GM19043 (cell line): ENCODE results near the gene ZP3.
A peak's percentile ranks its signal among the peaks of the same experiment; 100 is the strongest.
"Not testable (repeated sequence)": the region's sequence is repeated elsewhere in the genome, so short reads cannot be mapped to it uniquely, and the experiment has no call there.

Experiments used
- ATAC-seq: cut with Tn5 transposase; IDR thresholded peaks from one replicate; pipeline ENCODE4 v1.9.1; 2021; ENCODE audit warnings: low read depth; ENCODE audit not compliant: unreplicated experiment

Gene ZP3

DNA sequence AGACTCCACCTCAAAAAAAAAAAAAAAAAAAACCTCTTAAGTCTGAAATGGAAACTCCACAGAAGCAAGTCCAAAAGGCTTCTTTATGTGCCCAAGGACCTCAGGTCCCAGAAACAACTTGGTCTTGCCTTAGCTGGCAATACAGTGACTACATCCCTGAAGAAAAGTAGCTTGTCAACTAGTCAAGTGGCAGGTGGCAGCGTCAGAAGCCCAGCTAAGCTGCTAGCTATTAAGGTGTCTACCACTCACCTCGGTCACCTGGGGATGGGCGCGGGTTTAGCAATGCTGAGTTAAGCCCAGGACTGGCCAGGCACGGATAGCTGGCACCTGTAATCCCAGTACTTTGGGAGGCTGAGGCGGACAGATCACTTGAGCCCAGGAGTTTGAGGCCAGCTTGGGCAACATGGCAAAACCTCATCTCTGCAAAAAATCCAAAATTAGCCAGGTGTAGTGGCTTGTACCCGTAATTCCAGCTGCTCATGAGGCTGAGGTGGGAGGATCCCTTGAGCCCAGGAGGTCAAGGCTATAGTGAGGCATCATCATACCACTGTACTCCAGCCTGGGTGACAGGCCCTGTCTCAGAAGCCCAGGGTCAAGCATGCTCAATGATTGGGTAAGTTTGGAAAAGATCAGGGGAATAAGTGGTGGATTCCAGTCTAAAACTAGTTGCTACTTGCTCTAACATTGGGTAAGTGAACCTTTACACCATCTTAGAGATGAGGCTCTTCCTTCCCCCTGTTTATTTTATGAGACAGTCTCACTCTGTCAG lies 14.6 kb downstream of the ZP3 start:
- not testable (repeated sequence) for ATAC-seq

DNA sequence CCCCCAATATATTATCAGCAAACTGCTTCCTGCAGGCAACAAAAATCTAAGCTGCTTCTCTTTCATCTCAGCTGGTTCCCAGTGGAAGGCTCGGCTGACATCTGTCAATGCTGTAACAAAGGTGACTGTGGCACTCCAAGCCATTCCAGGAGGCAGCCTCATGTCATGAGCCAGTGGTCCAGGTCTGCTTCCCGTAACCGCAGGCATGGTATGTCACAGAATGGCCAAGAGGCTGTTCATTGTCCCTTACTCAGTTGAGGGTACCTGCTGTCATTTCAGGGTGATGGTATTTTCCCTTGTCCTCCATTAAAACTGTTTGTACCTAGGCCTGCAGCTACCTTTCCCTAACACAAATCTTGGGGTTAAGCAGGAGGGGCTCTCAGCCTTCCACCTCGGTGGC lies 15.7 kb downstream of the ZP3 start:
- ATAC-seq = not testable (repeated sequence)

DNA sequence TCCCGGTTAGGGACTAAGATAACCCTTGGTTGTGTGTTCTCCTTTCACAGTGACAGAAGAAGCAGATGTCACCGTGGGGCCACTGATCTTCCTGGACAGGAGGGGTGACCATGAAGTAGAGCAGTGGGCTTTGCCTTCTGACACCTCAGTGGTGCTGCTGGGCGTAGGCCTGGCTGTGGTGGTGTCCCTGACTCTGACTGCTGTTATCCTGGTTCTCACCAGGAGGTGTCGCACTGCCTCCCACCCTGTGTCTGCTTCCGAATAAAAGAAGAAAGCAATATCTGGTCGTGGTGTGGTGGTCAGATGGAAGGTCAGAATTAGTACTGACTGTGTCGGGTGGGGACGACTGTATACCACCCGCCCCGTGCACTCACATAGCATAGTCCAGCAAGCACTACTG lies 17.0 kb downstream of the ZP3 start:
- peak; percentile 45 for ATAC-seq

DNA sequence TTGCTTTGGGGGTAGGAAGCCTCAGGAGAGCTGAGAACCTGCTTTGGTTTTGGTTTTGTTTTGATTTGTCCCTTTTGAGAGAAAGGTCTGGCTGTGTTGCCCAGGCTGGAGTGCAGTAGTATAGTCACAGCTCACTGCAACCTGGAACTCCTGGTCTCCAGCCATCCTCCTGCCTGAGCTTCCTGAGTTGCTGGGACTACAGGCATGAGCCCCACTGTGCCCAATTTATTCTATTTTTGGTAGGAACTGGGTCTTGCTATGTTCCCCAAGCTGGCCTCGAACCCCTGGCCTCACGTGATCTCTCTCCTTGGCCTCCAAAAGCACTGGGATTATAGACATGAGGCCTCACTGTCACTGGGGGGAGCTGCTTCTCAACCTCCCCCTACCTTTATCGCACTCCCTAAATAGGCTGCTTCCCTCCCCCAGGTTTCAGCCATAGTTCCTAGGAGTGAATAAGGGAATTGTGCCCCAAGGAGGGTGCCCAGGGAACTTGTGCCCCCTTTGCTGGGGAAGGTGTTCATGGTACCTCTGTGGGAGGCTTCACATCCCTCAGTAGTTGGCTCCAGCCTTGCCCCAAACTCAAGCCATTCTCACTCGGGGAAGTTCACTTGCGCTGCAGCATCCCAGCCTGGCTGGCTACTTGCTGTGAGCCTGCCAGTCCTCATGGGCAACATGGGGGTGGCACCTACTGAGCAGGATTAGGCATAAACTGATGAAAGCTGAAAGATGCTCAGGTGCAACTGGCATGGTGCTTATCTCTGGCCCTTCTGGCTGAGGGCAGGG lies 18.1 kb downstream of the ZP3 start:
- ATAC-seq = not testable (repeated sequence)

DNA sequence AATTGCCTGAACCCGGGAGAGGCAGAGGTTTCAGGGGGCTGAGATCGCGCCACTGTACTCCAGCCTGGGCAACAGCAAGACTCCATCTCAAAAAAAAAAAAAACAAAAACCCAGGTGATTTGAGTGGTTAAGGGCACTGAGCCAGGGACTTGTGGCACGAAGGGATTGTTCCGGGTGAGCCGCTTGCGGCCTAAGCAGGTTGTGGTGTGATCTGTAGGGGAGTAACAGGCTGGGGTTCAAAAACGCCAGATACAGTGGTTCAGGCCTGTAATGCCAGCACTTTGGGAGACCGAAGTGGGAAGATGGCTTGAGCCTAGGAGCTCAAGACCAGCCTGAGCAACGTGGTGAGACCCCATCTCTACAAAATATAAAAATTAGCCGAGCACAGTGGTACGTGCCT lies 19.1 kb downstream of the ZP3 start:
- not testable (repeated sequence) for ATAC-seq

DNA sequence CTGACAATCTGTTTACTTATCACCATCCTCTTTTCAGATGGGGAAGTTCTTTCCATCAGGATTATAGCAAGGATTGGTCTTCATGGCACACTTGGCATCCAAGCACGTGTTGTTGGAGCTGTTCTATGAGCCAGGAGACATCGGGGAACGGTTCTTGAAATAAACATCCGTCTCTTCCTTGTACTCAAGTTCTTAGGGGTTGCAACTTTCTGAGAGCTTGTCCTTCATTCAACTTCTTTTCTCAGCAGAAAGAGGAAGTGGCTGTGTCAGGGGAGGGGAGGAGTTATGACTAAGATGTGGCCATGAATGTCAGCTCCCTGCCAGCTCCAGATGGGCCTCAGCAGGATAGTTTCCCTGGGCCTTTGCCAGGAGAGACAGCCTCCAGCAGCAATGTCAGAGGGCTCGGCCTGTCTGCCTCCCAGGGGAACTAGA lies 20.8 kb downstream of the ZP3 start:
- peak; percentile 81 for ATAC-seq

DNA sequence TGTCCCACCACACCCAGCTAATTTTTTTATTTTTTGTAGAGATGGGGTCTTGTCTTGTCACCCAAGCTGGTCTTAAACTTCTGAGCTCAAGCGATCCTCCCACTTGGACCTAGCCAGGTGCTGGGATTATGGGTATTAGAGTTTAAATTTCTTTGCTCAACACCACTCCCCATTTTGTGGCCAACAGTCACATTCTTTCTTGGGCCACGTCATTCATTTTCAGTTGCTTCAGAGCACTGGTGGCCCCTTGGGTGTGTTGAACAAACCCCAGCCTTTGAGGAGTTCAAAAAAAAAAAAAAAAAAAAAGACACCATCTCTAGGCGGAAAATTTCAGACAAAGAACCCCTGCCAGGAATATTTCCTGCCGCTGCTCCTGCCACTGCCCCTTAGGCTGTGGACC lies 32.3 kb downstream of the ZP3 start:
- ATAC-seq = not testable (repeated sequence)

DNA sequence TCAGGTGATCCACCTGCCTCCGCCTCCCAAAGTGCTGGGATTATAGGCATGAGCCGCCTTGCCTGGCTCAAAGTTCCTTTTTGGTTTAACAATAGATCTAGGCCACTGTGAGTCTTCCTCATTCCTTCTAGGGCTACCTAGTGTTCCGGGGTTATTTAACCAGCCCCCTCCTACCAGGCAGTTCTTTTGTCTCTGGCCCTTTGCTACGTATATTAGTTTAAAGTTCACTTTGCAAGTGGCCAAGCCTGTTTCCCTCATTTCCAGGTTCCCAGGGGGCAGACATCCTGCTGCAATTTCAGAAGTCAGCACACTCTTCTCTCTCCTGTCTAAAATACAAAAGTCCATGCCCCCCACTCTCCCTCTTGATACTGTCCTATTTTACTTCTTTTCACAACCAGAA lies 33.8 kb downstream of the ZP3 start:
- ATAC-seq = not testable (repeated sequence)

DNA sequence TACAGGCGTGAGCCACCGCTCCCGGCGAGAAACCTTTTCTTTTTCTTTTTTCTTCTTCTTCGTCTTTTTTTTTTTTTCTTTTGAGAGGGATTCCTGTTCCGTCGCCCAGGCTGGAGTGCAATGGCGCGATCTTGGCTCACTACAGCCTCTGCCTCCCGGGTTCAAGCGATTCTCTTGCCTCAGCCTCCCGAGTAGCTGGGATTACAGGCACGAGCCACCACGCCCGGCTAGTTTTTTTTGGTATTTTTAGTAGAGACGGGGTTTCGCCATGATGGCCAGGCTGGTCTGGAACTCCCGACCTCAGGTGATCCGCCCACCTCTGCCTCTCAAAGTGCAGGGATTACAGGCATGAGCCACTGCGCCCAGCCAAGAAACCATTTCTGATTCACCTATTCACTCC lies 36.0 kb downstream of the ZP3 start:
- ATAC-seq = not testable (repeated sequence)

DNA sequence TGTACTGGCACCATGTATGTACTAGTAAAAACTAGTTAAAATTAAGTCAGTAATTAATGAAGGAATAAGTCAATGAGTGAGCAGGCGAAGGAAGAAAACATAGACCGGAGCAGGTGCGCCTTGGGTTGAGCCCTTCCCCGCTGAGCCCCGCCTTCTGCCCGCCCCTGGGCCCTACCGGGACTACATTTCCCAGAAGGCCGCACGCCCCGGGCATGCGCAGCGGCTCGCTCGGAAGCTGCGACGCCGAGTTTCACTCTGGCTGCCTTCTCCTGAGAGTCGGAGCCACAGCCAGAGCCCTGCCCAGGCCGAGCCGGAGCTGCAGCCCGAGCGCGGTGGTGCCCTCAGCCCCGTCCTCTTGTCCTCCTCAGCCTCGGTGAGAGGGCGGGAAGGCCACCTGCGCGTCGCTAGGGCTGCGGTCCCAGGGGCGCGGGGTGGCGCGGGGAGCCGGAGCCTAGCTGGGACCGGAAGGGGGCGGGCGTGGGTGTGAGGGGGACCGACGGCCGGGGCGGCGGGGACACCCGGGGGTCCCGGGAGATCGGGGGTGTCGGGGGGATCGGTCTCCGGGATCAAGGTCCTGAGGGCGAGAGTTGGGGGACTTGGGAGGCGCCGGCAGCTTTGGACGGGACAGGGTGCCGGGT lies 36.8 kb downstream of the ZP3 start, which contains the start of gene DTX2:
TSS of gene DTX2 (plus strand) at position 246 of the 638 bp plus-strand sequence. CDS start 18,801 bp downstream, outside the sequence.
- ATAC-seq = peak; percentile 98

DNA sequence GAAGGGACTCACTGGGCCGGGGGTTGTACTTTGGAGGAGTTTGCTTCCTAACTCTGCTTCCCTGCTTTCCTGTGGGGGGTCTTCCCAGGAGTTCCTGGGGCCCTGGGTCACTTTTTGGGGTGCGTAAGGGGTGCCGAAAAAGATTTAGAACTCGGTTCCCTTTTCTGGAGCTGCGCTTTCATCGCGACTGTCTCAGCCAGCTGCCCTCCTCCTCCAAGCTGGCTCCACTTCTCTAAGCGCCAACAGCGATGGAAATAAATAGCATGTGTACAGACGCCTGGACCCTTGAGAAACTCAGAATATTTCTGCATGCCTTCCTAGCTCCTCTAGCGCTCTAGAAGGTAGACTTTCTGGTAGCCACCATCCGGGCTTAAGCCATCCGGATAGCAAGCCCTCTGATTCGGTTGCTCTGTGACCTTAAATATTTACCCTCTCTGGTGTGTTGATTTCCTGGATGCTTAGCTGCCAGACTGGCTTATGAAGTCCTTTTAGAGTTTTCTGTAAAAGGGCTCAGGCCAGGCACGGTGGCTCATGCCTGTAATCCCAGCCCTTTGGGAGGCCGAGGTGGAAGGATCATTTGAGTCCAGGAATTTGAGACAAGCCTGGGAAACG lies 37.6 kb downstream of the ZP3 start:
- not testable (repeated sequence) for ATAC-seq

DNA sequence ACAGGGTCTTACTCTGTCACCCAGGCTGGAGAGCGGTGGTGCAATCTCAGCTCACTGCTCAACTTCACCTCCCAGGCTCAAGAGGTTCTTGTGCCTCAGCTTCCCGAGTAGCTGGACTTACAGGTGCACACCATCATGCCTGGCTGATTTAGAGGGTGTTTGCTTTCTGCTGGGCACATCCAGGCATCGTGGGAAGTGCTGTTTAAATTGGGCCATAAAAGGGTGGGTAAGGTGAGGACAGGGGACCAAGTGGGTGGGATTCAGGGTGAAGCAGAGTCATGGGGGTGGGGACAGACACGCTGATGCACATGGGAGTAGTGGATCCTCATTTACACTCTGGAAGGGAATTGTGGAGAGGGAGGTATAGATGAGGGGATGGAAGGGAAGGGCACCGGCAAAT lies 40.2 kb downstream of the ZP3 start:
- ATAC-seq = not testable (repeated sequence)

DNA sequence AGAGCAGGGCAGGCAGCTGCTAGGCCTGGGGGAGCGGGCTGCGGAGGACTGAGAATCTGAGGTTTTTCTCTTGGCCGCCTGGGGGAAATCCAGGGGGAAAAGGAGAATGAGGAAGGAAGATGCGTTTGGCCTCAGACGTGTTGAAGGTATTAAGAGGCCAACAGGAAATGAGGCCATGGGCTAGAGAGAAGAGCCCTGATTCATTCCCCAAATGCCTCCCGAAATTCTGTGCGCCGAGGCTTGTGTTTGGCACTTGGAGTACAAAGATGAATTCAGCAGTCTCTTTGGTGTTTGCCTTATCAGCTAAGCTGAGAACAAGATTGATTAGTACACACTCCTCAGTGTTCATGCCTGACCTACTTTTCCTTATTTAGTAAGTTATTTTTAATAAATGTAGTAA lies 41.2 kb downstream of the ZP3 start:
- ATAC-seq = not testable (repeated sequence)

DNA sequence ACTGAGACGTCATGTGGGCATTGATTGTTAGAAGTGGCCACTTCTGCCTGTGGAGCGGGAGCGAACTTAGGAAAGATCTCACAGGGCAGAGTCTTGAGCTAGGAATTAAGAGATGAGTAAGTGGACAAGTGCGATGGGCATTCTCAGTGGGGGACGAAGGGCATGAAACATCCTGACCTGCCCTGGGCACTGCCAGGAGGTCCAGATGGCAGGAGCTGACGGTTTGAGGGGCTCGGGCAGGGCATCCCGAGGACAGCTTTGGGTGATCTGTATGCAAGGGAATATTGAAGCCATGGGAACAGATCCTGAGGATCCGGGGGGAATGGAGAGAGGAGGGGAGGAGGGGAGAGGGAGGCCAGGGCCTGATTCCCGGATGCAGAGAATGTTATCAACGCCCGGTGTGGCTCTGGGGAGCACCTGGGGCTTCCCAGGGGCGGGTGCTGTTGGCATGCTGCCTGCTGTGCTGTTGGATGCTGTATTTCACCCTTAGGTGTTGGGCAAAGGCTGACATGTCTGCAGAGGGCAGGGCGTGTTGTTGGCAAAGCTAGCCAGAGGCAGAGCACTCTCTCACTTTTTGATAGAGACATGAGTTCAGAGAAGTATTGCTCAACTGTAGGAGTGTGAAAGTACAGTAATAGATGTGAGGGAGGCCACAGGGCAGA lies 43.1 kb downstream of the ZP3 start:
- ATAC-seq = not testable (repeated sequence)

DNA sequence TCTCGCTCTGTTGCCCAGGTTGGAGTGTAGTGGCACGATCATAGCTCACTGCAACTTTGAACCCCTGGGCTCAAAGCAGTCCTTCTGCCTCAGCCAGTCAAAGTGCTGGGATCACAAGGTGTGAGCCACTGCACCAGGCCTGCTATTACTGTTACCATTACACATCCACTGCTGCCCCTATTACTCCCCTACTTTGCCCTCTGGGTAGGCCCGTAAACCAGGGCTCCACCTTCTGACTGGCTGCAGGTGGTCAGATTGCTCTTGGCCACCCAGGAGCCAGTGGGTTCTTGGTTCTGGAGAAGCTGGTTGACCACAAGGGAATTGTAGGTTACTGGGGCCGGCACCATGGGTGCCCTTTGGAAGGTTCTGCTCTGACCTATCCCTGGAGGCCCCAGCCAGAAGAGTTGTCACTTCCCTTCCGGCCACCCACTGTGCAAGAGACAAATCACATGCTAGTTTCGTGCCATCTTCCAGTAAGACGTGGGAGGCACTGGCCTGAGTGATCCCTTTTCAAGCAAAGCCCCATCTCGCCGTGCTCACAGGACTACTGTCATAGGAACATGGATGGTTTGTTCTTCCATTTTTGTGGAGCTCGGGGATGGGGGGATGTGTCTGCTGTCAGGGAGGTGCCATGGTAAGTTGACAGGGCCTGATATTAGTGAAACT lies 46.9 kb downstream of the ZP3 start:
- ATAC-seq = not testable (repeated sequence)

DNA sequence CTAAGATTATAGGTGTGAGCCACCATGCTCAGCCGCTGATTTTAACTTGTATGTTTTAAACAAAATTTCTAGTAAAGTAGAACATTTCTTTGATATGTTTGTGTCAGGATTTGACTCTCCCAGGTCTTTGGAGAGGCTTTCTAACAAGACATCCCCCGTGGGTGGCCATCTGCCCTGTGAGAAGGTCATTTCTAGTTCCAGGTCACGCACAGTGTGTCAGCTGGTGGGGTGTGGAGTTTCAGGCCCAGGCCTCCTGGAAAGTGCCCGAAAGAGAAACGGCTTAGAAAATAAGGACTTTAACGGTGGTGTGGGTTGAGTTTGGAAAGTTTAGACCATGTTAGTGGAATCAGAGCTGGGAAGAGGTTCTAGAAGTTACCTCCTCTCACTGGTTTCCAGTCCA lies 48.3 kb downstream of the ZP3 start:
- not testable (repeated sequence) for ATAC-seq

DNA sequence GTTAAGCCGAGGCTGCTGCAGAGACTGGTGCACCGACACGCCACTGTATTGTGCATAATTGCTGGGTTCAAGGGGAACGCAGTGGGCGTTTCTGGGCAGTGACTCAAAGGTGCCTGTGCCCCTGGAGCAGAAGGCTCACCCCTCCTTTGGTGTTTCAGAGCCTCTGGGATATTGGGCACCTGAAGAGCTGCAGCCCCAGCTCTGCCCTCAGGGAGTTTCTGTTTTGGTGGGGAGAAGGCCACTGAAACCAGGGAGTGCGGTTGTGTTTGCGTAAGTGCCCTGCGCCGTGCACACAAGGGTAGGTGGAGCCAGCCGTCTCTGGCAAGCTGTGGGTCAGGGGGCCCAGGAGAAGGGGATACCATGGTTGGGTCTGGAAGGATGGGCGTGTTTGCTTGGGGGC lies 51.5 kb downstream of the ZP3 start:
- not testable (repeated sequence) for ATAC-seq

DNA sequence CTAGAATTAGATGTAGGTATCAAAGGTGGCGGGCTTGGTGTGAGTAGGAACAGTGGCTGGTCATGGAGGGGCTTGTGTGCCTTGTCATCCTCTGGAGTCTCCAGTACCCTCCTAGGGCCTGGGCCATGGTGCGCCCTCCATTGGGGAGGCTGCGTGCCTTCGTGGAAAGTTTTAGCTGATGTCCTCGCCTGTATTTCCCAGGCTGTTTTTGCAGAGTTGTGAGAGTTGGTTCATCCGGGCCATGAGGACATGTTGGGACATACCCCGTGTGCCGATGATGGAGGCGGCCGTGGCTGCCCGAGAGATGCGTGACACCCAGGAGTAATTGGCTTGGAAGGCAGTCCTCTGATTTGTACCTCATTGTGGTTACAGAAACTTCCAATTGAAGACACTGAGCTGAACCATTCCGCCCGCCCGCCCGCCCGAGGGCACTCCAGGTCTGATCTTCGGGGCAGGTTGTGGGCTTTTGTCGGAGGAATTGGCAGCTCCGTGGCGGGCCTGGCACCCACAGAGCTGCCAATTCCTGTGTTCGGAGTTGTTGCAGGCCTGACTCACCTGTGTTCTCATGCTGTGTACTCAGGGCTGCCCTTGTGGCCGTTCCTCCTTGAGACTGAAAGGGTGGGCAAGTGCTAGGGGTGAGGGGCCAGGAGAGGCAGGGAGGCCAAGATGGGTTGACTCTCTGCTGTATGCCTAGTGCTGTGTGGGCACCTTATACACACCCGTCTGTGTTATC lies 52.2 kb downstream of the ZP3 start:
- not testable (repeated sequence) for ATAC-seq

DNA sequence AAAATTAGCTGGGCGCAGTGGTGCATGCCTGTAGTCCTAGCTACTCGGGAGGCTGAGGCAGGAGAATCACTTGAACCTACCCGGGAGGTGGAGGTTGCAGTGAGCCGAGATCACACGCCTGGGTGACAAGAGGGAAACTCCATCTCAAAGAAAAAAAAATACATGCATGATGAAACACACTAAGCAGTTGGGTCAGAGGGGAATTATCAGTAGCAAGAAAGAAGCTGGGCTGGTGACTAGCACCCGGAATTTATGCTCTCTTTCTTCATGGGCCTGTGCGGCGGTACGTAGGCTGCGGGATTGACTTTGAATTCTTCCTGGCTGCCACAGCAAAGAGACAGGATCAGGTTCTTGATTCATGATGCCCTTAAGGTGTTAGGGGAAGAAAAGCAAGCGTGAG lies 54.9 kb downstream of the ZP3 start:
- not testable (repeated sequence) for ATAC-seq
